GM19324 (cell line): ENCODE results near the gene CSGALNACT2.
A peak's percentile ranks its signal among the peaks of the same experiment; 100 is the strongest.
"Not testable (repeated sequence)": the region's sequence is repeated elsewhere in the genome, so short reads cannot be mapped to it uniquely, and the experiment has no call there.

Experiments
- ATAC-seq: cut with Tn5 transposase; IDR thresholded peaks from one replicate; pipeline ENCODE4 v1.9.1; 2021; ENCODE audit warnings: mild to moderate bottlenecking, moderate library complexity; ENCODE audit not compliant: unreplicated experiment, low FRiP score

The CSGALNACT2 gene

GRCh38 chr10:43138021-43138756, at the start of gene CSGALNACT2:
CSGALNACT2 (plus strand) TSS chr10:43138445; CDS start chr10:43155150, 16,705 bp downstream.
- ATAC-seq, result peak; percentile 75

DNA sequence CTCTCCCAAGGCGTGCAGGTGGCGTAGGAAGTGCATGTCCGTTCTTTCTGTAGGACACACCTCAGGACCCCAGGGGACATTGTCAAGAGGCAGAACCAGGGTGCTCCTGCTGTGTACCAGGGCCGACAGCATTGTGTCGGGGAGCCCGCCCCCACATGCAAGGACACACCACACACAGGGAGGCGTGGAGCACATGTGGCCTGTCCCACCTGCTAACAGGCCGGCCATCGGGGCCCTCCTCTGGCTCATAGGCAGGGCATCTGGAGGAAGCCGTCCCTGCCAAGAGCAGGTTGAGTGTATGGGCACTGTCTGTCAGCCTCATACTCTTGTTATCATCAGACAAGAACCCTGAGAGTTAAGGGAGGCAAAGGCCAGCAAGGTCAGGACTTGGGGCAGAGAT, 48.7 kb upstream of the CSGALNACT2 start:
- no peak for ATAC-seq

DNA sequence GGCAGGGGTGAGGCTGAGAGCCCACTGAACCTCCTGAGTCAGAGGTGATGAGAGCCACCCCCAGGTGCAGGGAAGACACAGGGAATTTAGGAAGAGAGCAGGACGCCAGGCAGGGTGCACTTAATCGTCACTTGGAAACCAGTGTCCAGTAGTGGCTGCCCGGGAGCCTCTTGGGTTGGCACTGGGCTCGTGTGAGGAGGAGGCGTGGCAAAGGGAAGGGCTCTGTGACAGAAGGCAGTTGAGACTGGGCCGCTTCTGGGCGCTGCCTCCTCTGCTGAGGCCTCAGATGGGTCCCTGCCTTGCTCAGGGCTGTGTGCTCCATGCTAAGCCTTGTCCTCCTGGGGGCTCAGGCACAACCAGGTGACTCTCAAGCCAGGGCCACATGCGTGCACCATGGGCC, 48.1 kb upstream of the CSGALNACT2 start:
- ATAC-seq, result no peak

DNA sequence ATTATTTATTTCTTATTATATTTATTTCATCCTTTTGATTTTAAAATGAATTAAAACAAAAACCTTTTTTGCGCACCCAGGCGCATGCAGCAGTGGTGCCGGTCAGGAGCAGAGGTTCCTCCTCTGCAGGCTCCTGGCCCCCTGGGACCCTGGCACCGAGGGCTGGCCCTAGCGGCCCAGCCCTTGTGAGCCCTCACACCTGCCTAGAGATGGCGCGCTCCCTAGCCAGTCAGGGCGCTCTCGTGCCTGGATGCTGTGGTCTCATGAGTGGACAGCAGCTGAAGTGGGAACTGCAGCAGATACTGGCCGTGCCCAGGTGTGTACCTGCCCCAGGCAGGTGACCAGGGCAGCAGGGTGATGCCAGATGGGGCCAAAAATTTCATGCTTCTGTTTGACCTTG, 47.6 kb upstream of the CSGALNACT2 start:
- ATAC-seq, result no peak

GRCh38 chr10:43091846-43092245, 46.4 kb upstream of the CSGALNACT2 start:
- ATAC-seq, result no peak

DNA sequence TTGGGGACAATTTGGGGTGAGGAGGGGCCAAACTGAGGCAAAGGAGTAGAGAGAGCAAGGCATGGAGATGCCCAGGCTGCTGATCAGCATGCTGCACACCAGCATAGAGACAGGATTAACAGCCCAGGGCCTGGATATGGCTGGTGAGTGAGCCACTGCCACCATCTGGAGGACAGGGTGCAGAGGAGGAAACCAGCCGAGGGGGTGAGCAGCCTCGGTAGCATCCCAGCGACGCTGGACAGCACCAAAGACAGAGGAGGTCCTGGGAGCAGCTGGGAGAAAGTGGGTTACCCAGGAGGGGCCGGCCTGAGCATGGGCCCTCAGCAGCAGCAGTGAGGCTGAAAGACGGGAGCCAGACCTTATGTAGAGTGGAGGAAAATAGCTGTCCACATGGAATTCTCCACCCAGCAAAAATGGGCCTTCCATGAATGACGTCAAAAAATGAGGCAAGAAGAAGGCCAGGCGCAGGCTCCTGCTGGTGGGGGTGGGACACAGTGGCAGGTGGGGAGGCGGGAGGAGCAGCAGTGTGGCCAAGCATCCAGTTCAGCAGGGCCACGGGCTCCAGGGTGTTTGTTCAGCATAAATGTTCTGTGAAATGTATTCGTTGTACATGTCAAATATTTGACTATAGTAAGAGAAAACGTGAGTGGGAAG, 44.7 kb upstream of the CSGALNACT2 start:
- ATAC-seq, result no peak

- no peak for ATAC-seq
Measured at GRCh38 chr10:43094085-43094484, 44.2 kb upstream of the CSGALNACT2 start.

- ATAC-seq, result not testable (repeated sequence)
Measured at GRCh38 chr10:43099339-43099738, 38.9 kb upstream of the CSGALNACT2 start.

GRCh38 chr10:43099928-43100327, 38.3 kb upstream of the CSGALNACT2 start:
- ATAC-seq, result no peak

GRCh38 chr10:43100366-43100765, 37.9 kb upstream of the CSGALNACT2 start:
- ATAC-seq, result no peak

- ATAC-seq, result no peak
Measured at GRCh38 chr10:43102063-43102828, 36.0 kb upstream of the CSGALNACT2 start.

- peak; percentile 78 for ATAC-seq
Measured at GRCh38 chr10:43105102-43105955, 32.9 kb upstream of the CSGALNACT2 start.

- no peak for ATAC-seq
Measured at GRCh38 chr10:43105956-43106229, 32.4 kb upstream of the CSGALNACT2 start.

- no peak for ATAC-seq
Measured at GRCh38 chr10:43106256-43107091, 31.8 kb upstream of the CSGALNACT2 start.

- no peak for ATAC-seq
Measured at GRCh38 chr10:43108951-43109350, 29.3 kb upstream of the CSGALNACT2 start.

- no peak for ATAC-seq
Measured at GRCh38 chr10:43109671-43110249, 28.5 kb upstream of the CSGALNACT2 start.

GRCh38 chr10:43110338-43111071, 27.7 kb upstream of the CSGALNACT2 start:
- ATAC-seq, result peak; percentile 66

DNA sequence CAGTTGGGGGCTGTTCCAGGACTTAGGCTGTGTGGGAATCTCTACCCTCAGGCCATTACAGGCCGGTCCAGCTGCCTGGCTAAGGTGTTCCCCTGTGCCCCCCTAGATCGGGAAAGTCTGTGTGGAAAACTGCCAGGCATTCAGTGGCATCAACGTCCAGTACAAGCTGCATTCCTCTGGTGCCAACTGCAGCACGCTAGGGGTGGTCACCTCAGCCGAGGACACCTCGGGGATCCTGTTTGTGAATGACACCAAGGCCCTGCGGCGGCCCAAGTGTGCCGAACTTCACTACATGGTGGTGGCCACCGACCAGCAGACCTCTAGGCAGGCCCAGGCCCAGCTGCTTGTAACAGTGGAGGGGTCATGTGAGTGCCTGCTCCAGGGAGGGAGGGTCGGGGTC, 27.1 kb upstream of the CSGALNACT2 start:
- no peak for ATAC-seq
